Gastroesophageal sphincter (tissue), 4 donors: ENCODE measurements around the gene LBHD1. TPM values are rescaled to one million over a fixed set of nuclear protein-coding genes. Genes with fewer than 3 reads are reported as not detected.

Experiments used
- ATAC-seq: fragments of 150-250 bp; one replicate; pipeline ENCODE4 v1.9.1; 2016; ENCODE audit warnings: mild to moderate bottlenecking, moderate library complexity
- H3K27ac ChIP-seq, 4 donors: fragments of 200-600 bp; sonication (generic) in 3 of 4; 1 replicate in 3 of 4; 2 replicates in 1 of 4; pipeline ENCODE4 v1.5.1; 2016 to 2019
- H3K27me3 ChIP-seq: fragments of 200-600 bp; sonication (generic); one replicate; pipeline ENCODE4 v1.5.1; 2019
- H3K36me3 ChIP-seq, 2 donors: fragments of 200-600 bp; sonication (generic); one replicate each; pipeline ENCODE4 v1.5.1; 2019; ENCODE audit warnings: control low read depth in 1 of 2
- H3K4me1 ChIP-seq, 3 donors: fragments of 200-600 bp; sonication (generic); 1 replicate in 2 of 3; 2 replicates in 1 of 3; pipeline ENCODE4 v1.5.1; 2016 to 2019; ENCODE audit warnings: control low read depth in 2 of 3
- H3K4me3 ChIP-seq, 2 donors: fragments of 200-600 bp; sonication (generic); one replicate each; pipeline ENCODE4 v1.5.1; 2019; ENCODE audit warnings: mild to moderate bottlenecking in 1 of 2, moderate library complexity in 1 of 2
- H3K9me3 ChIP-seq, 3 donors: fragments of 200-600 bp; sonication (generic); one replicate each; pipeline ENCODE4 v1.5.1; 2017 to 2019; ENCODE audit warnings: control low read depth in 2 of 3
- CTCF ChIP-seq, 4 experiments: fragments of 200-600 bp in 2 of 4; fragments of 450-650 bp in 2 of 4; sonication (generic) in 1 of 4; IDR thresholded peaks; one replicate each; pipeline ENCODE4 v1.5.1; 2017 to 2019; ENCODE audit warnings: antibody characterized with exemption in 4 of 4, mild to moderate bottlenecking in 2 of 4, moderate library complexity in 2 of 4
- EP300 ChIP-seq: sonication (generic); formaldehyde crosslinking; IDR thresholded peaks from one replicate; pipeline ENCODE4 v1.6.1; 2017; ENCODE audit warnings: antibody characterized with exemption, mild to moderate bottlenecking
- POLR2A ChIP-seq, 2 donors: fragments of 450-650 bp; IDR thresholded peaks; one replicate each; pipeline ENCODE4 v1.6.1; 2017; ENCODE audit warnings: antibody characterized with exemption in 2 of 2, mild to moderate bottlenecking in 2 of 2, moderate library complexity in 1 of 2
- POLR2AphosphoS5 ChIP-seq: sonication (generic); formaldehyde crosslinking; IDR thresholded peaks from one replicate; pipeline ENCODE4 v1.6.1; 2017; ENCODE audit warnings: antibody characterized with exemption
- WGBS, 2 donors: methylation state at CpG; one replicate each; pipeline ENCODE4 v1.1.5; 2018; ENCODE audit warnings: low coverage in 1 of 2; 5-methylcytosine and 5-hydroxymethylcytosine counted together
- total RNA-seq, 4 donors: library from RNA; depleted of rRNA; stranded (reverse); fragments of >200 nt; gene quantifications; one replicate each; pipeline ENCODE4 v1.1.0, GENCODE V29; 2016

Gene LBHD1
- total RNA-seq, 4 donors from 2014 or later, result 1.2 to 3.9 (median 2.2) TPM

- Histone ChIP-seq H3K4me3 (peak overlapping the region; percentile 44 to 68), H3K27ac (peak overlapping the region; percentile 85 to 95 (median 94)), H3K4me1 (peaks cover 0 to 61% (median 29%) of the 10 kb centered on the region in 3 donors), H3K9me3 (no peaks in the 10 kb centered on the region), H3K27me3 (no peaks in the 10 kb centered on the region), H3K36me3 (peaks cover 0 to 43% of the 10 kb centered on the region in 2 donors)
- peak; percentile 93 for ATAC-seq
- TF ChIP-seq CTCF (IDR thresholded peaks at IDR 0.05) (peak in 1 of 4 experiments; percentile 34), EP300 (no peak), POLR2A (IDR thresholded peaks at IDR 0.05) (peak; percentile 30 to 48), POLR2AphosphoS5 (peak; percentile 67)
- WGBS, 2 donors, result 0% methylated on average over 21 to 24 of the region's 47 CpGs
Observed at GRCh38 chr11:62709247-62710000, 37.4 kb upstream of the LBHD1 start.

GRCh38 chr11:62708793-62709192 lies 36.7 kb upstream of the LBHD1 start:
- peak overlapping the region; percentile 65 to 95 (median 94) for H3K27ac ChIP-seq
- WGBS, 2 donors, result 2 to 17% methylated on average over 2 to 7 of the region's 7 CpGs
- H3K36me3 ChIP-seq, result peaks cover 0 to 37% of the 10 kb centered on the region in 2 donors
- no peaks in the 10 kb centered on the region for H3K9me3 ChIP-seq
- no peak for ATAC-seq
- no peaks in the 10 kb centered on the region for H3K27me3 ChIP-seq
- H3K4me1 ChIP-seq, result peaks cover 0 to 61% (median 29%) of the 10 kb centered on the region in 3 donors
- H3K4me3 ChIP-seq, result peak overlapping the region; percentile 44 to 68
- TF ChIP-seq POLR2AphosphoS5 (no peak), POLR2A (IDR thresholded peaks at IDR 0.05) (no peak), EP300 (no peak), CTCF (IDR thresholded peaks at IDR 0.05) (no peak)

- TF ChIP-seq CTCF (IDR thresholded peaks at IDR 0.05) (no peak), EP300 (no peak), POLR2AphosphoS5 (no peak), POLR2A (IDR thresholded peaks at IDR 0.05) (no peak)
Observed at GRCh38 chr11:62708392-62708791, 36.3 kb upstream of the LBHD1 start.

GRCh38 chr11:62707277-62707861 lies 35.3 kb upstream of the LBHD1 start, which contains the start of the genes BSCL2 and GNG3:
BSCL2 (minus strand) TSS chr11:62707424; CDS start chr11:62707195, 229 bp downstream.
GNG3 (plus strand) TSS chr11:62707676; CDS start chr11:62708296, 620 bp downstream.
- ATAC-seq, result no peak

More at GRCh38 chr11:62708392-62708791, 36.3 kb upstream of the LBHD1 start:
- Histone ChIP-seq H3K36me3 (peaks cover 0 to 33% of the 10 kb centered on the region in 2 donors), H3K27ac (peak overlapping the region in 3 of 4 donors; percentile 93 to 95 (median 94)), H3K27me3 (no peaks in the 10 kb centered on the region), H3K4me1 (peaks cover 0 to 59% (median 29%) of the 10 kb centered on the region in 3 donors), H3K9me3 (no peaks in the 10 kb centered on the region), H3K4me3 (peak overlapping the region in 1 of 2 donors; percentile 68)
- 48 to 70% methylated on average over 2 to 5 of the region's 5 CpGs for WGBS, 2 donors
- no peak for ATAC-seq

GRCh38 chr11:62706850-62707247 lies 34.8 kb upstream of the LBHD1 start:
- Histone ChIP-seq H3K27ac (peak overlapping the region; percentile 34 to 95 (median 92)), H3K9me3 (no peaks in the 10 kb centered on the region), H3K36me3 (peaks cover 0 to 27% of the 10 kb centered on the region in 2 donors), H3K27me3 (no peaks in the 10 kb centered on the region), H3K4me1 (peaks cover 0 to 50% (median 29%) of the 10 kb centered on the region in 3 donors), H3K4me3 (peak overlapping the region in 1 of 2 donors; percentile 62)
- ATAC-seq, result no peak
- WGBS, 2 donors, result 68 to 78% methylated on average over 7 to 8 of the region's 8 CpGs
- TF ChIP-seq POLR2A (IDR thresholded peaks at IDR 0.05) (no peak), POLR2AphosphoS5 (no peak), EP300 (no peak), CTCF (IDR thresholded peaks at IDR 0.05) (no peak)

More at GRCh38 chr11:62707277-62707861, 35.3 kb upstream of the LBHD1 start, which contains the start of the genes BSCL2 and GNG3:
- 100% methylated on average over 1 of the region's 10 CpGs for WGBS, 2 donors
- H3K4me1 ChIP-seq, result peaks cover 0 to 50% (median 29%) of the 10 kb centered on the region in 3 donors
- H3K36me3 ChIP-seq, result peaks cover 0 to 27% of the 10 kb centered on the region in 2 donors
- H3K4me3 ChIP-seq, result peak within 1 kb of the TSS; percentile 27 to 68
- no peaks in the 10 kb centered on the region for H3K9me3 ChIP-seq
- H3K27me3 ChIP-seq, result no peaks in the 10 kb centered on the region
- peak within 1 kb of the TSS; percentile 34 to 95 (median 94) for H3K27ac ChIP-seq
- no peak for TF ChIP-seq POLR2AphosphoS5
